K562 (cell line): ENCODE data around the gene ATP2A3. TPM values are rescaled to one million over a fixed set of nuclear protein-coding genes. Genes with fewer than 3 reads are reported as not detected.

Source experiments
- COPS2 ChIP-seq: fragments of 450-650 bp; conservative IDR thresholded peaks from 2 replicates; pipeline ENCODE4 v1.6.1; 2016; ENCODE audit warnings: mild to moderate bottlenecking, moderate library complexity
- CTCF ChIP-seq, 3 experiments: IDR thresholded peaks in 2 of 3; conservative IDR thresholded peaks in 1 of 3; 2 replicates each; pipeline ENCODE4 v1.5.1; 2011 to 2012; ENCODE audit warnings: low read length in 3 of 3, mild to moderate bottlenecking in 3 of 3, control low read depth in 2 of 3, improper control_type of control experiment in 1 of 3, inconsistent platforms in 1 of 3, low read depth in 1 of 3, mixed read lengths in 1 of 3, moderate library complexity in 1 of 3; ENCODE audit not compliant: insufficient read depth in 2 of 3
- HINFP ChIP-seq: fragments of 450-650 bp; conservative IDR thresholded peaks from 2 replicates; pipeline ENCODE4 v1.6.1; 2016; ENCODE audit warnings: missing genetic modification characterization, low read depth, mild to moderate bottlenecking, control low read depth, missing compliant biosample characterization
- HNRNPLL ChIP-seq: fragments of 200-400 bp; formaldehyde crosslinking; IDR thresholded peaks from 2 replicates; pipeline ENCODE4 v1.6.1; 2017; ENCODE audit warnings: low read length, low read depth, mild to moderate bottlenecking; ENCODE audit not compliant: poor library complexity, severe bottlenecking
- MCM3 ChIP-seq: fragments of 450-650 bp; IDR thresholded peaks from 2 replicates; pipeline ENCODE4 v1.6.1; 2016
- NEUROD1 ChIP-seq: fragments of 150-350 bp; IDR thresholded peaks from 2 replicates; pipeline ENCODE4 v1.6.1; 2014; ENCODE audit warnings: borderline replicate concordance, low read length, low read depth; ENCODE audit not compliant: partially characterized antibody
- NFATC3 ChIP-seq: fragments of 450-650 bp; IDR thresholded peaks from 2 replicates; pipeline ENCODE4 v1.6.1; 2017; ENCODE audit warnings: mild to moderate bottlenecking
- POLR2G ChIP-seq: fragments of 200-400 bp; formaldehyde crosslinking; IDR thresholded peaks from 2 replicates; pipeline ENCODE4 v1.6.1; 2017; ENCODE audit warnings: low read depth, mild to moderate bottlenecking, antibody characterized with exemption, low read length, moderate library complexity
- POLR3A ChIP-seq: IDR thresholded peaks from 2 replicates; pipeline ENCODE4 v1.6.1; 2011; ENCODE audit warnings: borderline replicate concordance, mild to moderate bottlenecking, moderate library complexity; ENCODE audit not compliant: insufficient read length, insufficient read depth; ENCODE audit errors: extremely low read depth
- RAD21 ChIP-seq, 2 experiments: fragments of 250-450 bp in 1 of 2; fragments of 450-650 bp in 1 of 2; sonication (Bioruptor Pico) in 1 of 2; formaldehyde crosslinking in 1 of 2; IDR thresholded peaks in 1 of 2; conservative IDR thresholded peaks in 1 of 2; 2 replicates each; pipeline versions ENCODE4 v1.4.0 to v1.8.0; 2020 to 2022; ENCODE audit warnings: mild to moderate bottlenecking in 2 of 2, moderate library complexity in 1 of 2
- SAFB2 ChIP-seq: fragments of 200-400 bp; formaldehyde crosslinking; IDR thresholded peaks from 2 replicates; pipeline ENCODE4 v1.6.1; 2018; ENCODE audit warnings: borderline replicate concordance, low read length, low read depth, moderate library complexity; ENCODE audit not compliant: severe bottlenecking
- SMC3 ChIP-seq: conservative IDR thresholded peaks from 2 replicates; pipeline ENCODE4 v1.6.1; 2011; ENCODE audit warnings: low read depth, low read length, improper control_type of control experiment; ENCODE audit not compliant: insufficient read depth
- STAG1 ChIP-seq: sonication (generic); formaldehyde crosslinking; IDR thresholded peaks from 2 replicates; pipeline ENCODE4 v1.5.0; 2020; ENCODE audit warnings: missing genetic modification reagents, borderline replicate concordance
- TFAP4 ChIP-seq: sonication (generic); formaldehyde crosslinking; IDR thresholded peaks from 2 replicates; pipeline ENCODE4 v1.8.0; 2022; ENCODE audit warnings: missing genetic modification reagents, mild to moderate bottlenecking, moderate library complexity, borderline replicate concordance
- USF1 ChIP-seq: sonication (generic); formaldehyde crosslinking; IDR thresholded peaks from 2 replicates; pipeline ENCODE4 v1.9.0; 2022; ENCODE audit warnings: mild to moderate bottlenecking, missing genetic modification reagents
- ZBTB33 ChIP-seq: sonication (generic); formaldehyde crosslinking; IDR thresholded peaks from 2 replicates; pipeline ENCODE4 v1.8.1; 2023; ENCODE audit warnings: mild to moderate bottlenecking, missing genetic modification reagents
- ZNF134 ChIP-seq: fragments of 250-450 bp; sonication (Bioruptor Pico); conservative IDR thresholded peaks from 2 replicates; pipeline ENCODE4 v1.4.0; 2020
- ZNF354B ChIP-seq: fragments of 250-450 bp; sonication (Bioruptor Pico); IDR thresholded peaks from 2 replicates; pipeline ENCODE4 v1.4.0; 2020
- polyA plus RNA-seq, 8 experiments: library from polyadenylated mRNA; depleted of rRNA in 4 of 8; stranded (reverse) in 5 of 8; unstranded in 3 of 8; fragments of >200 nt; fragmentation: Nextera tagmentation in 2 of 8; fragmentation: Illumina TruSeq in 1 of 8; extraction: Ambion mirVana in 2 of 8; extraction: Trizol in 1 of 8; gene quantifications; 2 replicates each; pipeline versions ENCODE4 v1.2.1 to v1.2.3, GENCODE V29; 2011 to 2014; ENCODE audit warnings: inconsistent platforms in 1 of 8, missing spikeins in 1 of 8
- total RNA-seq, 7 experiments: library from RNA; depleted of rRNA in 6 of 7; stranded (reverse); fragments of >200 nt in 6 of 7; fragmentation: Illumina TruSeq in 2 of 7; extraction: Trizol in 2 of 7; gene quantifications; 2 replicates each; pipeline versions ENCODE4 v1.2.1 to v1.2.3, GENCODE V29; 2011 to 2021; ENCODE audit warnings: low replicate concordance in 1 of 7

ATP2A3 gene
- total and polyA plus RNA-seq, 9 of the 15 experiments (the other 6 are each of a cell fraction or from before 2014, with no cell fraction given), result 0.65 to 103 (median 31.3) TPM

- peak; percentile 49; the same call in 1 of the 2 replicates for TF ChIP-seq POLR2G
- TF ChIP-seq ZNF134 (CRISPR knock-in tag), result no peak
- TF ChIP-seq SAFB2, result no peak
- no peak for TF ChIP-seq POLR3A
- TF ChIP-seq ZBTB33, result peak; percentile 93
- TF ChIP-seq HNRNPLL, result peak; percentile 42
- TF ChIP-seq HINFP, result no peak
- TF ChIP-seq NEUROD1, result no peak
- no peak for TF ChIP-seq MCM3
- no peak for TF ChIP-seq USF1 (CRISPR knock-in tag)
- peak; percentile 92 for TF ChIP-seq TFAP4
- no peak for TF ChIP-seq ZNF354B (CRISPR knock-in tag)
- TF ChIP-seq NFATC3, result no peak
- TF ChIP-seq COPS2, result no peak
- peak; percentile 82 for TF ChIP-seq SMC3
- peak; percentile 15; the same call in 1 of the 2 replicates for TF ChIP-seq STAG1 (CRISPR knock-in tag)
- peak in 1 of 2 experiments; percentile 56; a peak in 2 of 4 replicates for TF ChIP-seq RAD21 (CRISPR knock-in tag; conservative IDR thresholded peaks at IDR 0.05 in 1 of 2, IDR thresholded peaks at IDR 0.05 in 1 of 2)
- TF ChIP-seq CTCF (IDR thresholded peaks at IDR 0.05 in 2 of 3, conservative IDR thresholded peaks at IDR 0.05 in 1 of 3; ENCODE audit: insufficient read depth in 2 of 3, low read depth in 1 of 3, low read length in 3 of 3), result peak; percentile 59 to 69 (median 59)
Observed at GRCh38 chr17:3935140-3935542, 29.1 kb downstream of the ATP2A3 start (continued).
